ENCODE measurements around the gene NOTCH2.

The NOTCH2 gene

GRCh38 chr1:119948342-119949214 is 120.9 kb downstream of the NOTCH2 start:
- Histone ChIP-seq H3K4me3 (ENCODE audit: low read length) (no peak overlapping the region), H3K9ac (ENCODE audit: low read length) (no peak overlapping the region), H3K36me3 (ENCODE audit: control insufficient read depth, insufficient read depth, low read length) (no peaks in the 10 kb centered on the region), H3K4me1 (ENCODE audit: control insufficient read depth, insufficient read depth, low read length) (no peaks in the 10 kb centered on the region), H3K27me3 (ENCODE audit: control insufficient read depth, insufficient read depth, low read length) (no peaks in the 10 kb centered on the region), H3K9me3 (ENCODE audit: control insufficient read depth, low read length) (no peaks in the 10 kb centered on the region)

GRCh38 chr1:119947468-119947867 is 122.0 kb downstream of the NOTCH2 start:
- no peak overlapping the region for H3K9ac ChIP-seq (ENCODE audit: low read length)

GRCh38 chr1:119946724-119947123 is 122.7 kb downstream of the NOTCH2 start:
- no peaks in the 10 kb centered on the region for H3K27me3 ChIP-seq (ENCODE audit: control insufficient read depth, insufficient read depth, low read length)
- H3K4me1 ChIP-seq (ENCODE audit: control insufficient read depth, insufficient read depth, low read length) = no peaks in the 10 kb centered on the region
- H3K4me3 ChIP-seq (ENCODE audit: low read length) = no peak overlapping the region
- no peaks in the 10 kb centered on the region for H3K9me3 ChIP-seq (ENCODE audit: control insufficient read depth, low read length)
- no peak overlapping the region for H3K9ac ChIP-seq (ENCODE audit: low read length)
- H3K36me3 ChIP-seq (ENCODE audit: control insufficient read depth, insufficient read depth, low read length) = no peaks in the 10 kb centered on the region

More at GRCh38 chr1:119947468-119947867, 122.0 kb downstream of the NOTCH2 start:
- H3K36me3 ChIP-seq (ENCODE audit: control insufficient read depth, insufficient read depth, low read length) = no peaks in the 10 kb centered on the region
- no peak overlapping the region for H3K4me3 ChIP-seq (ENCODE audit: low read length)
- H3K27me3 ChIP-seq (ENCODE audit: control insufficient read depth, insufficient read depth, low read length) = no peaks in the 10 kb centered on the region
- no peaks in the 10 kb centered on the region for H3K9me3 ChIP-seq (ENCODE audit: control insufficient read depth, low read length)
- H3K4me1 ChIP-seq (ENCODE audit: control insufficient read depth, insufficient read depth, low read length) = no peaks in the 10 kb centered on the region

GRCh38 chr1:119943216-119943615 is 126.2 kb downstream of the NOTCH2 start:
- no peak overlapping the region for H3K4me3 ChIP-seq (ENCODE audit: low read length)
- no peak overlapping the region for H3K9ac ChIP-seq (ENCODE audit: low read length)
- no peaks in the 10 kb centered on the region for H3K9me3 ChIP-seq (ENCODE audit: control insufficient read depth, low read length)
- H3K36me3 ChIP-seq (ENCODE audit: control insufficient read depth, insufficient read depth, low read length) = no peaks in the 10 kb centered on the region
- H3K27me3 ChIP-seq (ENCODE audit: control insufficient read depth, insufficient read depth, low read length) = no peaks in the 10 kb centered on the region
- no peaks in the 10 kb centered on the region for H3K4me1 ChIP-seq (ENCODE audit: control insufficient read depth, insufficient read depth, low read length)

- Histone ChIP-seq H3K27me3 (ENCODE audit: control insufficient read depth, insufficient read depth, low read length) (no peaks in the 10 kb centered on the region), H3K4me3 (ENCODE audit: low read length) (no peak overlapping the region), H3K9ac (ENCODE audit: low read length) (no peak overlapping the region), H3K9me3 (ENCODE audit: control insufficient read depth, low read length) (no peaks in the 10 kb centered on the region), H3K4me1 (ENCODE audit: control insufficient read depth, insufficient read depth, low read length) (no peaks in the 10 kb centered on the region), H3K36me3 (ENCODE audit: control insufficient read depth, insufficient read depth, low read length) (no peaks in the 10 kb centered on the region)
Observed at GRCh38 chr1:119941392-119941791, 128.1 kb downstream of the NOTCH2 start.

- Histone ChIP-seq H3K27me3 (ENCODE audit: control insufficient read depth, insufficient read depth, low read length) (no peaks in the 10 kb centered on the region), H3K9me3 (ENCODE audit: control insufficient read depth, low read length) (no peaks in the 10 kb centered on the region), H3K4me3 (ENCODE audit: low read length) (no peak overlapping the region), H3K36me3 (ENCODE audit: control insufficient read depth, insufficient read depth, low read length) (no peaks in the 10 kb centered on the region), H3K4me1 (ENCODE audit: control insufficient read depth, insufficient read depth, low read length) (no peaks in the 10 kb centered on the region), H3K9ac (ENCODE audit: low read length) (no peak overlapping the region)
Observed at GRCh38 chr1:119940697-119941096, 128.8 kb downstream of the NOTCH2 start.

- Histone ChIP-seq H3K4me1 (ENCODE audit: control insufficient read depth, insufficient read depth, low read length) (no peaks in the 10 kb centered on the region), H3K27me3 (ENCODE audit: control insufficient read depth, insufficient read depth, low read length) (no peaks in the 10 kb centered on the region), H3K9me3 (ENCODE audit: control insufficient read depth, low read length) (no peaks in the 10 kb centered on the region), H3K4me3 (ENCODE audit: low read length) (no peak overlapping the region), H3K36me3 (ENCODE audit: control insufficient read depth, insufficient read depth, low read length) (no peaks in the 10 kb centered on the region), H3K9ac (ENCODE audit: low read length) (no peak overlapping the region)
Observed at GRCh38 chr1:119937198-119937597, 132.3 kb downstream of the NOTCH2 start.

GRCh38 chr1:119935915-119936314 is 133.5 kb downstream of the NOTCH2 start:
- Histone ChIP-seq H3K36me3 (ENCODE audit: control insufficient read depth, insufficient read depth, low read length) (no peaks in the 10 kb centered on the region), H3K9me3 (ENCODE audit: control insufficient read depth, low read length) (no peaks in the 10 kb centered on the region), H3K9ac (ENCODE audit: low read length) (no peak overlapping the region), H3K27me3 (ENCODE audit: control insufficient read depth, insufficient read depth, low read length) (no peaks in the 10 kb centered on the region), H3K4me3 (ENCODE audit: low read length) (no peak overlapping the region), H3K4me1 (ENCODE audit: control insufficient read depth, insufficient read depth, low read length) (no peaks in the 10 kb centered on the region)

GRCh38 chr1:119935373-119935772 is 134.1 kb downstream of the NOTCH2 start:
- Histone ChIP-seq H3K4me1 (ENCODE audit: control insufficient read depth, insufficient read depth, low read length) (no peaks in the 10 kb centered on the region), H3K36me3 (ENCODE audit: control insufficient read depth, insufficient read depth, low read length) (no peaks in the 10 kb centered on the region), H3K27me3 (ENCODE audit: control insufficient read depth, insufficient read depth, low read length) (no peaks in the 10 kb centered on the region), H3K9ac (ENCODE audit: low read length) (no peak overlapping the region), H3K4me3 (ENCODE audit: low read length) (no peak overlapping the region), H3K9me3 (ENCODE audit: control insufficient read depth, low read length) (no peaks in the 10 kb centered on the region)

GRCh38 chr1:119933397-119933796 is 136.1 kb downstream of the NOTCH2 start:
- Histone ChIP-seq H3K4me1 (ENCODE audit: control insufficient read depth, insufficient read depth, low read length) (no peaks in the 10 kb centered on the region), H3K27me3 (ENCODE audit: control insufficient read depth, insufficient read depth, low read length) (no peaks in the 10 kb centered on the region), H3K4me3 (ENCODE audit: low read length) (no peak overlapping the region), H3K36me3 (ENCODE audit: control insufficient read depth, insufficient read depth, low read length) (no peaks in the 10 kb centered on the region), H3K9me3 (ENCODE audit: control insufficient read depth, low read length) (no peaks in the 10 kb centered on the region), H3K9ac (ENCODE audit: low read length) (no peak overlapping the region)

GRCh38 chr1:119929643-119930315 is 139.7 kb downstream of the NOTCH2 start:
- Histone ChIP-seq H3K4me3 (ENCODE audit: low read length) (no peak overlapping the region), H3K36me3 (ENCODE audit: control insufficient read depth, insufficient read depth, low read length) (peaks cover 4% of the 10 kb centered on the region), H3K4me1 (ENCODE audit: control insufficient read depth, insufficient read depth, low read length) (no peaks in the 10 kb centered on the region), H3K27me3 (ENCODE audit: control insufficient read depth, insufficient read depth, low read length) (no peaks in the 10 kb centered on the region), H3K9ac (ENCODE audit: low read length) (no peak overlapping the region), H3K9me3 (ENCODE audit: control insufficient read depth, low read length) (no peaks in the 10 kb centered on the region)

- Histone ChIP-seq H3K4me3 (ENCODE audit: low read length) (no peak overlapping the region), H3K27me3 (ENCODE audit: control insufficient read depth, insufficient read depth, low read length) (no peaks in the 10 kb centered on the region), H3K9me3 (ENCODE audit: control insufficient read depth, low read length) (no peaks in the 10 kb centered on the region), H3K4me1 (ENCODE audit: control insufficient read depth, insufficient read depth, low read length) (no peaks in the 10 kb centered on the region), H3K36me3 (ENCODE audit: control insufficient read depth, insufficient read depth, low read length) (peaks cover 6% of the 10 kb centered on the region), H3K9ac (ENCODE audit: low read length) (no peak overlapping the region)
Observed at GRCh38 chr1:119926553-119926952, 142.9 kb downstream of the NOTCH2 start.

All from mucosa of stomach (tissue), 1 donor.